Nephron progenitor cell (in vitro differentiated cells): ENCODE results near the gene ARHGEF11.

Experiments
- DNase-seq: peaks from one replicate; pipeline ENCODE4 v3.0.0; 2021
- H3K27ac Mint-ChIP-seq: 2 replicates; pipeline ENCODE4 v1.8.0; 2021; ENCODE audit warnings: mild to moderate bottlenecking, moderate library complexity, mixed read lengths
- H3K27me3 Mint-ChIP-seq: 2 replicates; pipeline ENCODE4 v1.8.0; 2021; ENCODE audit warnings: mild to moderate bottlenecking, low read depth, mixed read lengths; ENCODE audit not compliant: poor library complexity
- H3K36me3 Mint-ChIP-seq: 2 replicates; pipeline ENCODE4 v1.8.0; 2021; ENCODE audit warnings: low read depth, mixed read lengths
- H3K4me1 Mint-ChIP-seq: 2 replicates; pipeline ENCODE4 v1.8.0; 2021; ENCODE audit warnings: mixed read lengths
- H3K4me3 Mint-ChIP-seq: 2 replicates; pipeline ENCODE4 v1.8.0; 2021; ENCODE audit warnings: mild to moderate bottlenecking, moderate library complexity, mixed read lengths
- H3K9me3 Mint-ChIP-seq: 2 replicates; pipeline ENCODE4 v1.8.0; 2021; ENCODE audit warnings: mild to moderate bottlenecking, moderate library complexity, mixed read lengths
- CTCF ChIP-seq: fragments of 200-600 bp; sonication (generic); IDR thresholded peaks from 2 replicates; pipeline ENCODE4 v1.5.0; 2021; ENCODE audit warnings: antibody characterized with exemption

ARHGEF11 gene

GRCh38 chr1:156901966-156902915 lies 143.3 kb downstream of the ARHGEF11 start:
- Mint-ChIP-seq H3K4me1 (peaks cover 71% of the 10 kb centered on the region), H3K27me3 (peaks cover 16% of the 10 kb centered on the region), H3K36me3 (peaks cover 4% of the 10 kb centered on the region), H3K4me3 (peak overlapping the region; percentile 35), H3K9me3 (no peaks in the 10 kb centered on the region), H3K27ac (no peak overlapping the region)
- no peak for DNase-seq
- TF ChIP-seq CTCF = no peak

GRCh38 chr1:156901590-156901900 lies 144.0 kb downstream of the ARHGEF11 start:
- peaks cover 12% of the 10 kb centered on the region for H3K27me3 Mint-ChIP-seq
- peak overlapping the region; percentile 56 for H3K27ac Mint-ChIP-seq
- H3K4me1 Mint-ChIP-seq = peaks cover 73% of the 10 kb centered on the region

GRCh38 chr1:156900896-156901589 lies 144.5 kb downstream of the ARHGEF11 start:
- Mint-ChIP-seq H3K4me1 (peaks cover 78% of the 10 kb centered on the region), H3K4me3 (no peak overlapping the region), H3K27me3 (peaks cover 12% of the 10 kb centered on the region), H3K9me3 (no peaks in the 10 kb centered on the region), H3K27ac (peak overlapping the region; percentile 56), H3K36me3 (no peaks in the 10 kb centered on the region)
- no peak for DNase-seq
- TF ChIP-seq CTCF = no peak

More at GRCh38 chr1:156901590-156901900, 144.0 kb downstream of the ARHGEF11 start:
- Mint-ChIP-seq H3K36me3 (no peaks in the 10 kb centered on the region), H3K4me3 (no peak overlapping the region), H3K9me3 (no peaks in the 10 kb centered on the region)
- no peak for TF ChIP-seq CTCF
- DNase-seq = no peak

- H3K36me3 Mint-ChIP-seq = no peaks in the 10 kb centered on the region
- H3K27me3 Mint-ChIP-seq = peaks cover 12% of the 10 kb centered on the region
- H3K4me1 Mint-ChIP-seq = peaks cover 80% of the 10 kb centered on the region
- no peak for DNase-seq
- no peaks in the 10 kb centered on the region for H3K9me3 Mint-ChIP-seq
- H3K27ac Mint-ChIP-seq = no peak overlapping the region
- no peak for TF ChIP-seq CTCF
- H3K4me3 Mint-ChIP-seq = no peak overlapping the region
These were observed 145.4 kb downstream of the ARHGEF11 start for GRCh38 chr1:156899956-156900718.

GRCh38 chr1:156898971-156899664 lies 146.4 kb downstream of the ARHGEF11 start:
- Mint-ChIP-seq H3K9me3 (no peaks in the 10 kb centered on the region), H3K36me3 (no peaks in the 10 kb centered on the region), H3K4me3 (no peak overlapping the region), H3K4me1 (peaks cover 88% of the 10 kb centered on the region), H3K27ac (no peak overlapping the region), H3K27me3 (peaks cover 11% of the 10 kb centered on the region)
- DNase-seq = no peak
- TF ChIP-seq CTCF = no peak
